ENCODE measurements around the gene CLASP1. TPM values are rescaled to one million over a fixed set of nuclear protein-coding genes. Genes with fewer than 3 reads are reported as not detected.
A peak's percentile ranks its signal among the peaks of the same experiment; 100 is the strongest.

CLASP1 gene
- total RNA-seq, 1 experiment from 2014 or later, result 45.9 TPM

DNA sequence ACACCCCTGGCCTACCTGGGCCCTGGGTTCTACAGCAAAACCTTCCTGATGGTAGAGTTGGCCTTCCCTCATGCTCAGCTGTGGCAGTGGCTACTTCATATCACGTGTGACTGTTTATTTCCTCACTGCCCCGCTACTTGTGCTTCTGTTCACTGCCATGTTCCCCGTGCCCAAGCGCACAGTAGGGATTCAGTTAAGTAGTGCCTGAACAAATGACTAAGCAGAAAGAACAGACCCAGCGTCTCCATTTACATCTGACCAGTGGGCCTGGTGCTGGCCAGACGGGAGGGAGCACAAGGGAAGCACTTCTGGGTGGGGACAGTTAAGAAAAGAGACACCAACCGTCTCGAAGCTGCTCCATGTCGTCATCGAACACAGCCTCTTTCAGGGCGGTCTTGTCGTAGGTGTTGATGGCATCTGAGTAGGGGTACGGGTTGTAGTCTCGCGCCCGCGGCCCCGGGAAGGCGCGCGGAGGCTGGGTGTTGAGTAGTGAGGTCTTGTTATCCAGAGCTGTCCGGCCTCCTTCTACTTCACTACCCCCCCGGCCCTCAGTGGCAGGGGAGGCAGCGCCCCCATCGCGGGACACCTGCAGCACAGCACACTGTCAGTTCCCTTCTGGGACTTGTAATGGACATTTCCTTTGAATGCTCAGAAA lies 281.9 kb downstream of the CLASP1 start:
- no peak overlapping the region for H2AFZ ChIP-seq (ENCODE audit: low read length)
- H3K23ac ChIP-seq (ENCODE audit: insufficient read length, low read depth, low read length), result no peak overlapping the region
- no peak overlapping the region for H4K5ac ChIP-seq (ENCODE audit: insufficient read length, low read depth, low read length)
- H3K27me3 ChIP-seq (ENCODE audit: insufficient read depth, low read length), result no peaks in the 10 kb centered on the region
- Mint-ChIP-seq H3K27me3 (ENCODE audit: low read depth) (no peaks in the 10 kb centered on the region), H3K36me3 (ENCODE audit: insufficient read depth in 1 of 3, low read depth in 3 of 3) (peaks cover 24 to 57% (median 28%) of the 10 kb centered on the region in 3 experiments), H3K9me3 (no peaks in the 10 kb centered on the region), H3K4me3 (no peak overlapping the region), H3K4me1 (no peaks in the 10 kb centered on the region), H3K27ac (peak overlapping the region in 1 of 3 experiments; percentile 65; a peak in 2 of 7 replicates)
- no peaks in the 10 kb centered on the region for H4K20me1 ChIP-seq (ENCODE audit: control insufficient read depth, insufficient read depth, insufficient read length)
- no peak overlapping the region for H3K14ac ChIP-seq (ENCODE audit: insufficient read depth, low read length)
- H3K27ac ChIP-seq (ENCODE audit: insufficient read length, low read depth, low read length), result no peak overlapping the region
- no peak overlapping the region for H3K56ac ChIP-seq (ENCODE audit: insufficient read length, low read depth, low read length)
- H2BK5ac ChIP-seq (ENCODE audit: insufficient read length, low read length), result no peak overlapping the region
- no peaks in the 10 kb centered on the region for H3K9me3 ChIP-seq (ENCODE audit: control insufficient read depth, low read depth, low read length)
- no peaks in the 10 kb centered on the region for H3K79me1 ChIP-seq (ENCODE audit: insufficient read depth, low read depth, low read length, poor library complexity, severe bottlenecking)
- H3K23me2 ChIP-seq (ENCODE audit: insufficient read length, low read depth, low read length, poor library complexity, severe bottlenecking), result no peaks in the 10 kb centered on the region
- no peak overlapping the region for H3T11ph ChIP-seq (ENCODE audit: low read length)
- TF ChIP-seq, protein P1, sequence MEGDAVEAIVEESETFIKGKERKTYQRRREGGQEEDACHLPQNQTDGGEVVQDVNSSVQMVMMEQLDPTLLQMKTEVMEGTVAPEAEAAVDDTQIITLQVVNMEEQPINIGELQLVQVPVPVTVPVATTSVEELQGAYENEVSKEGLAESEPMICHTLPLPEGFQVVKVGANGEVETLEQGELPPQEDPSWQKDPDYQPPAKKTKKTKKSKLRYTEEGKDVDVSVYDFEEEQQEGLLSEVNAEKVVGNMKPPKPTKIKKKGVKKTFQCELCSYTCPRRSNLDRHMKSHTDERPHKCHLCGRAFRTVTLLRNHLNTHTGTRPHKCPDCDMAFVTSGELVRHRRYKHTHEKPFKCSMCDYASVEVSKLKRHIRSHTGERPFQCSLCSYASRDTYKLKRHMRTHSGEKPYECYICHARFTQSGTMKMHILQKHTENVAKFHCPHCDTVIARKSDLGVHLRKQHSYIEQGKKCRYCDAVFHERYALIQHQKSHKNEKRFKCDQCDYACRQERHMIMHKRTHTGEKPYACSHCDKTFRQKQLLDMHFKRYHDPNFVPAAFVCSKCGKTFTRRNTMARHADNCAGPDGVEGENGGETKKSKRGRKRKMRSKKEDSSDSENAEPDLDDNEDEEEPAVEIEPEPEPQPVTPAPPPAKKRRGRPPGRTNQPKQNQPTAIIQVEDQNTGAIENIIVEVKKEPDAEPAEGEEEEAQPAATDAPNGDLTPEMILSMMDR (conservative IDR thresholded peaks at IDR 0.05), result no peak
- H3K4me2 ChIP-seq (ENCODE audit: insufficient read depth, insufficient read length, low read length), result no peak overlapping the region
- H3K79me2 ChIP-seq (ENCODE audit: insufficient read depth, low read length), result no peaks in the 10 kb centered on the region
- no peak overlapping the region for H4K8ac ChIP-seq (replicated peaks; ENCODE audit: insufficient read length, low read depth, low read length)
- H3K4ac ChIP-seq (ENCODE audit: low read depth, low read length), result no peak overlapping the region
- H3K18ac ChIP-seq (ENCODE audit: insufficient read length, low read depth, low read length), result no peak overlapping the region
- no peak overlapping the region for H4K91ac ChIP-seq (ENCODE audit: insufficient read length, low read depth, low read length)
- H2BK20ac ChIP-seq (ENCODE audit: low read depth, low read length, poor library complexity, severe bottlenecking), result no peak overlapping the region
- no peaks in the 10 kb centered on the region for H3K4me1 ChIP-seq (ENCODE audit: insufficient read depth, low read length)
- no peak overlapping the region for H2AK5ac ChIP-seq (ENCODE audit: insufficient read length, low read length)
- H2BK15ac ChIP-seq (ENCODE audit: low read depth, low read length), result no peak overlapping the region
- no peak overlapping the region for H2BK12ac ChIP-seq (ENCODE audit: insufficient read length, low read depth, low read length)
- no peak overlapping the region for H2BK120ac ChIP-seq (ENCODE audit: low read depth, low read length, poor library complexity, severe bottlenecking)
- WGBS (ENCODE audit: extremely low coverage, insufficient read length, low lambda C conversion rate), result no CpG with 5 or more reads among the region's 26 CpGs
- DNase-seq, result no peak
- no peak overlapping the region for H3K9ac ChIP-seq (ENCODE audit: extremely low read depth, insufficient read length, low read length)

Measured in H9 (cell line).